ENCODE data around the gene LMAN1L.

Gene LMAN1L

DNA sequence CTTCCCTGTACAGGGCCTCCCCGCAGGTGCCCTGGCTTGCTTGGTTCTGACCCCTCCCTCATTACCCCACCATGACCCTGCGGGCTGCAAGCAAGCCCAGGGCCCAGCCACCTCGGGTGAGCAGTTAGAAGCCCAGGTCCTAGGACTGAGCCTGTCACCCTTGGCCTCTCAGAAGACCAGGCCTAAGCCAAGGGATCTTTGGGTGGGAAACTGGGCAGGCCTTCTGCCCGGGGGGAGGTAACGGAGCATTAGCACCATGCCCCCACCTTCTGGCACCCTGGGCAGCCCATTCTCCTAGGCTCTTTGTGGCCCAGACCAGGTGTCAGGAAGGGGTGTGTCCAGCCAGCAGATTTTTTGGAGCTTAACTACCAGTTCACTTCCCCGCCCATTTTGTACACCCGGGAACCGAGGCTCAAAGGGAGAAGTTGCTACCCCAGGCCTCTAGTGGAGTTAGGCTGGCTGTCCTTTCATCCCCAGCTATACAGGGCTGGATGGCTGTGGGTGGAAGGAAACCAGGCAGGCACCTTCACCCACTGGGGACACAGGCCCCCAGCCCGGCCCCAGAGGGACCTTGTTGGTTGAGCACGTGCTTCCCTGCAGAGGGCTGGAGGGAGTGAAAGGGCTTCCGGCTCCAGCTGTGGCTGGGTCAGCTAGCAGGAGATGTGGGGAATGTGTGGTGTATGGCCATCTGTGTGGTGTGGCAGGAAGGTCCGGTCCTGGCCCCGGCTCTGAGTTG, 29.4 kb upstream of the LMAN1L start:
- Histone ChIP-seq H3K18ac (ENCODE audit: low read length) (peak overlapping the region; percentile 83), H4K8ac (ENCODE audit: low read depth, low read length) (no peak overlapping the region), H2BK15ac (ENCODE audit: low read length) (no peak overlapping the region), H2BK5ac (ENCODE audit: low read length) (no peak overlapping the region), H3K9ac (ENCODE audit: low read depth, low read length, poor library complexity) (peak overlapping the region; percentile 91), H2BK12ac (ENCODE audit: low read length) (no peak overlapping the region), H3K14ac (ENCODE audit: low read length) (peak overlapping the region; percentile 48), H3K4me1 (ENCODE audit: control insufficient read depth in 2 of 2, insufficient read depth in 1 of 2, low read depth in 1 of 2, low read length in 2 of 2) (peaks cover 19 to 23% of the 10 kb centered on the region in 2 donors), H3K4me3 (ENCODE audit: low read length in 2 of 2) (peak overlapping the region; percentile 70 to 92), H2AK5ac (ENCODE audit: low read depth, low read length) (peak overlapping the region; percentile 36), H3K36me3 (replicated peaks in 1 of 2; ENCODE audit: control insufficient read depth in 2 of 2, insufficient read depth in 2 of 2, low read length in 2 of 2) (peaks cover 3 to 25% of the 10 kb centered on the region in 2 donors), H4K91ac (ENCODE audit: low read depth, low read length, poor library complexity) (no peak overlapping the region), H2BK120ac (ENCODE audit: low read depth, low read length) (no peak overlapping the region), H3K27ac (replicated peaks; ENCODE audit: low read length) (no peak overlapping the region), H3K9me3 (replicated peaks in 1 of 2; ENCODE audit: control insufficient read depth in 2 of 2, insufficient read depth in 1 of 2, low read depth in 1 of 2, low read length in 2 of 2) (no peaks in the 10 kb centered on the region), H3K4ac (ENCODE audit: low read length) (no peak overlapping the region), H3K4me2 (ENCODE audit: insufficient read depth, low read length, poor library complexity, severe bottlenecking) (peak overlapping the region; percentile 87), H3K79me1 (ENCODE audit: low read depth, low read length) (peaks cover 14% of the 10 kb centered on the region), H3K23ac (ENCODE audit: low read depth, low read length, poor library complexity) (peak overlapping the region; percentile 8), H2AFZ (ENCODE audit: low read length) (no peak overlapping the region), H3K27me3 (ENCODE audit: control insufficient read depth in 3 of 3, insufficient read depth in 3 of 3, low read depth in 1 of 3, low read length in 3 of 3) (peaks cover 0 to 14% (median 0%) of the 10 kb centered on the region in 3 experiments)
- no peak for DNase-seq (ENCODE audit: low spot score)
- no CpG with 5 or more reads among the region's 13 CpGs for WGBS, 2 donors (ENCODE audit: extremely low coverage in 2 of 2, insufficient read length in 2 of 2, insufficient replicate concordance in 1 of 2)

DNA sequence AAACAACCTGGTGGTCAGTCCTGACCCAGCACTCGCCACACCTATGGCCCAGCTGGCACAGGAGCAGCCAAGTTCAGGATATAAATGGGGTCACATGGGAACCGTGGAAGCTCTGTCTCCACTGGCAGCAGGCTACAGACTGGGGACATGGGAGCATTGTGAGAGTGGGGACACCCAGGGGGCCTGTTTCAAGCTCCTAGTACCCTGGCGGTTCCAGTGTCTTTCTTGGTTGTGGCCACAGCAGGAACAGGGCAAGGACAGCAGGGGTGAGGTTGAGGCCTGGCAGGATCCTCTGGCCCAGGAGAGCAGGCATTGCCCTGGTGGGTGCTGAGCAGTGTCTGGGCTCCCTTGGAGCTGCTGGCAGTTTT, 28.8 kb upstream of the LMAN1L start:
- Histone ChIP-seq H3K9me3 (replicated peaks in 1 of 2; ENCODE audit: control insufficient read depth in 2 of 2, insufficient read depth in 1 of 2, low read depth in 1 of 2, low read length in 2 of 2) (no peaks in the 10 kb centered on the region), H2AFZ (ENCODE audit: low read length) (no peak overlapping the region), H3K27ac (replicated peaks; ENCODE audit: low read length) (no peak overlapping the region), H3K4me2 (ENCODE audit: insufficient read depth, low read length, poor library complexity, severe bottlenecking) (peak overlapping the region; percentile 87), H3K9ac (ENCODE audit: low read depth, low read length, poor library complexity) (no peak overlapping the region), H2BK5ac (ENCODE audit: low read length) (no peak overlapping the region), H3K14ac (ENCODE audit: low read length) (peak overlapping the region; percentile 48), H3K23ac (ENCODE audit: low read depth, low read length, poor library complexity) (peak overlapping the region; percentile 8), H3K79me1 (ENCODE audit: low read depth, low read length) (peaks cover 14% of the 10 kb centered on the region), H3K4me3 (ENCODE audit: low read length in 2 of 2) (peak overlapping the region in 1 of 2 donors; percentile 70), H3K4ac (ENCODE audit: low read length) (no peak overlapping the region), H2BK12ac (ENCODE audit: low read length) (no peak overlapping the region), H3K27me3 (ENCODE audit: control insufficient read depth in 3 of 3, insufficient read depth in 3 of 3, low read depth in 1 of 3, low read length in 3 of 3) (peaks cover 0 to 14% (median 0%) of the 10 kb centered on the region in 3 experiments), H2AK5ac (ENCODE audit: low read depth, low read length) (no peak overlapping the region), H4K91ac (ENCODE audit: low read depth, low read length, poor library complexity) (no peak overlapping the region), H3K18ac (ENCODE audit: low read length) (no peak overlapping the region), H2BK120ac (ENCODE audit: low read depth, low read length) (no peak overlapping the region), H3K4me1 (ENCODE audit: control insufficient read depth in 2 of 2, insufficient read depth in 1 of 2, low read depth in 1 of 2, low read length in 2 of 2) (peaks cover 20 to 23% of the 10 kb centered on the region in 2 donors), H3K36me3 (replicated peaks in 1 of 2; ENCODE audit: control insufficient read depth in 2 of 2, insufficient read depth in 2 of 2, low read length in 2 of 2) (peaks cover 3 to 26% of the 10 kb centered on the region in 2 donors), H4K8ac (ENCODE audit: low read depth, low read length) (no peak overlapping the region), H2BK15ac (ENCODE audit: low read length) (no peak overlapping the region)
- no peak for DNase-seq (ENCODE audit: low spot score)
- WGBS, 2 donors (ENCODE audit: extremely low coverage in 2 of 2, insufficient read length in 2 of 2, insufficient replicate concordance in 1 of 2), result no CpG with 5 or more reads among the region's 3 CpGs

DNA sequence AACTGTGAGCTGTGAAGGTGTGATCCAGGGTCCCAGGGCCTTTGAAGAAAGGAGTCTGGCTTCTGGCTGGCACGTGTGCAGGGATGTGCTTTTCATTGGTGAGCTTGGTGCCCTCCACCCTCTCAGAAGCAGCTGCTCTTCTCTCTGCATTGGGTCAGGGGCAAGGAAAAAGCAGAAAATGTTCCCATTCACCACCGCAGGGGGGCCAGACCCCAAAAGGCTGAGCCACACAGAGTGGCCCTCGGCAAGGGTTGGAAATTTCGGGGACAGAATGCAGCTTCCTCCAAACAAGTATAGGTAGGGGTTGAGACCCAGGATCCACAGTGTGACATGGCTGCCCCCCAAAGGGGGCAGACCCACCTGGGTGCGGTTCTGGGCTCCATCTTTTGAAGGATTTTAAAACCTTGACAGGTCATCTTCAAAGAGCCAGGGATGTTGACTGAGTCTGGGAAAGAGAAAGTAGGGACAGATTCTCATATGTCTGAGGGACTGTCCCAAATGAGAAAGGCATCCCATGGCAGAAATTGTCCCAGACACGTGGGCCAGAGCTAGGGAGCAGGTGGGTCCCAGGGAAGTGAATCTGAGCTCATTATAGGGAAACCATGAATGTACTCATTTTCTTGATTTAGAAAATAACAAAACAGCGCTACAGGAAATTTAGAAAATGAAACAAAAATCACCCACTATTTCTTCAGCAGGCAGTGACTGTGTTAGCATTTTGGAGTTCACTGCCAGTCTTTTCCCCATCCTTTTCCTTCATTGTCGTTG, 28.0 kb upstream of the LMAN1L start:
- H3K27me3 ChIP-seq (ENCODE audit: control insufficient read depth in 3 of 3, insufficient read depth in 3 of 3, low read depth in 1 of 3, low read length in 3 of 3), result peaks cover 0 to 14% (median 0%) of the 10 kb centered on the region in 3 experiments
- WGBS, 2 donors (ENCODE audit: extremely low coverage in 2 of 2, insufficient read length in 2 of 2, insufficient replicate concordance in 1 of 2), result no CpG with 5 or more reads among the region's 8 CpGs
- no peak overlapping the region for H2AK5ac ChIP-seq (ENCODE audit: low read depth, low read length)
- no peak overlapping the region for H3K4me3 ChIP-seq (ENCODE audit: low read length in 2 of 2)
- H4K8ac ChIP-seq (ENCODE audit: low read depth, low read length), result no peak overlapping the region
- H3K23ac ChIP-seq (ENCODE audit: low read depth, low read length, poor library complexity), result no peak overlapping the region
- H3K79me1 ChIP-seq (ENCODE audit: low read depth, low read length), result peaks cover 14% of the 10 kb centered on the region
- no peak overlapping the region for H3K4ac ChIP-seq (ENCODE audit: low read length)
- H2BK5ac ChIP-seq (ENCODE audit: low read length), result no peak overlapping the region
- no peak overlapping the region for H2BK15ac ChIP-seq (ENCODE audit: low read length)
- H2BK120ac ChIP-seq (ENCODE audit: low read depth, low read length), result no peak overlapping the region
- H2BK12ac ChIP-seq (ENCODE audit: low read length), result no peak overlapping the region
- H3K36me3 ChIP-seq (replicated peaks in 1 of 2; ENCODE audit: control insufficient read depth in 2 of 2, insufficient read depth in 2 of 2, low read length in 2 of 2), result peaks cover 3 to 26% of the 10 kb centered on the region in 2 donors
- H3K4me2 ChIP-seq (ENCODE audit: insufficient read depth, low read length, poor library complexity, severe bottlenecking), result no peak overlapping the region
- H3K9ac ChIP-seq (ENCODE audit: low read depth, low read length, poor library complexity), result no peak overlapping the region
- H3K18ac ChIP-seq (ENCODE audit: low read length), result no peak overlapping the region
- no peak overlapping the region for H3K14ac ChIP-seq (ENCODE audit: low read length)
- no peaks in the 10 kb centered on the region for H3K9me3 ChIP-seq (replicated peaks in 1 of 2; ENCODE audit: control insufficient read depth in 2 of 2, insufficient read depth in 1 of 2, low read depth in 1 of 2, low read length in 2 of 2)
- no peak overlapping the region for H4K91ac ChIP-seq (ENCODE audit: low read depth, low read length, poor library complexity)
- no peak overlapping the region for H2AFZ ChIP-seq (ENCODE audit: low read length)
- H3K27ac ChIP-seq (replicated peaks; ENCODE audit: low read length), result no peak overlapping the region
- peaks cover 23% of the 10 kb centered on the region in 2 donors for H3K4me1 ChIP-seq (ENCODE audit: control insufficient read depth in 2 of 2, insufficient read depth in 1 of 2, low read depth in 1 of 2, low read length in 2 of 2)
- no peak for DNase-seq (ENCODE audit: low spot score)
